HG02852 (cell line): ENCODE measurements around the gene USP26.
"Not testable (repeated sequence)": the region's sequence is repeated elsewhere in the genome, so short reads cannot be mapped to it uniquely, and the experiment has no call there.

Experiments
- ATAC-seq: cut with Tn5 transposase; IDR thresholded peaks from one replicate; pipeline ENCODE4 v1.9.1; 2021; ENCODE audit warnings: mild to moderate bottlenecking, moderate library complexity; ENCODE audit not compliant: unreplicated experiment

USP26 gene, protein sequence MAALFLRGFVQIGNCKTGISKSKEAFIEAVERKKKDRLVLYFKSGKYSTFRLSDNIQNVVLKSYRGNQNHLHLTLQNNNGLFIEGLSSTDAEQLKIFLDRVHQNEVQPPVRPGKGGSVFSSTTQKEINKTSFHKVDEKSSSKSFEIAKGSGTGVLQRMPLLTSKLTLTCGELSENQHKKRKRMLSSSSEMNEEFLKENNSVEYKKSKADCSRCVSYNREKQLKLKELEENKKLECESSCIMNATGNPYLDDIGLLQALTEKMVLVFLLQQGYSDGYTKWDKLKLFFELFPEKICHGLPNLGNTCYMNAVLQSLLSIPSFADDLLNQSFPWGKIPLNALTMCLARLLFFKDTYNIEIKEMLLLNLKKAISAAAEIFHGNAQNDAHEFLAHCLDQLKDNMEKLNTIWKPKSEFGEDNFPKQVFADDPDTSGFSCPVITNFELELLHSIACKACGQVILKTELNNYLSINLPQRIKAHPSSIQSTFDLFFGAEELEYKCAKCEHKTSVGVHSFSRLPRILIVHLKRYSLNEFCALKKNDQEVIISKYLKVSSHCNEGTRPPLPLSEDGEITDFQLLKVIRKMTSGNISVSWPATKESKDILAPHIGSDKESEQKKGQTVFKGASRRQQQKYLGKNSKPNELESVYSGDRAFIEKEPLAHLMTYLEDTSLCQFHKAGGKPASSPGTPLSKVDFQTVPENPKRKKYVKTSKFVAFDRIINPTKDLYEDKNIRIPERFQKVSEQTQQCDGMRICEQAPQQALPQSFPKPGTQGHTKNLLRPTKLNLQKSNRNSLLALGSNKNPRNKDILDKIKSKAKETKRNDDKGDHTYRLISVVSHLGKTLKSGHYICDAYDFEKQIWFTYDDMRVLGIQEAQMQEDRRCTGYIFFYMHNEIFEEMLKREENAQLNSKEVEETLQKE

GRCh38 chrX:133097031-133097430 is at the start of gene USP26:
Gene USP26, minus strand, starts transcription at chrX:133097109. Its CDS starts 68,889 bp downstream, at chrX:133028220.
- no peak for ATAC-seq

DNA sequence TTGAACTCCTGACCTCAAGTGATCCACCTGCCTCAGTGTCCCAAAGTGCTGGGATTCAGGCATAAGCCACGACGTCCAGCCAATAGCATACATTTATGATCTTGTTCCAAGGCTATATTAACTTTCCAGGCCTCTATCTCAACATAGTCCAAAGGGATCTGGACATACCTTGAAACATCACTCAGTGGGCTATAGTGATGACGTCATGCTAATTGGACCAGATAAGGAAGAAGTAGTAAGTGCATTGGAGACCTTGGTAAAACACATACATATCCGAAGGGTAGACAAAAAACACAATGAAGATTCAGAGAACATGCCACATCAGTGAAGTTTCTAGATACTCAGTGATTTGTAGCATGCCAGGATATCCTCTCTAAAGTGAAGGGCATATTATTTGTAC is 37.4 kb upstream of the USP26 start:
- ATAC-seq = no peak

- no peak for ATAC-seq
These were observed 23.5 kb upstream of the USP26 start for GRCh38 chrX:133120406-133120805.

- ATAC-seq = no peak
These were observed 2.7 kb downstream of the USP26 start for GRCh38 chrX:133094098-133094731.

DNA sequence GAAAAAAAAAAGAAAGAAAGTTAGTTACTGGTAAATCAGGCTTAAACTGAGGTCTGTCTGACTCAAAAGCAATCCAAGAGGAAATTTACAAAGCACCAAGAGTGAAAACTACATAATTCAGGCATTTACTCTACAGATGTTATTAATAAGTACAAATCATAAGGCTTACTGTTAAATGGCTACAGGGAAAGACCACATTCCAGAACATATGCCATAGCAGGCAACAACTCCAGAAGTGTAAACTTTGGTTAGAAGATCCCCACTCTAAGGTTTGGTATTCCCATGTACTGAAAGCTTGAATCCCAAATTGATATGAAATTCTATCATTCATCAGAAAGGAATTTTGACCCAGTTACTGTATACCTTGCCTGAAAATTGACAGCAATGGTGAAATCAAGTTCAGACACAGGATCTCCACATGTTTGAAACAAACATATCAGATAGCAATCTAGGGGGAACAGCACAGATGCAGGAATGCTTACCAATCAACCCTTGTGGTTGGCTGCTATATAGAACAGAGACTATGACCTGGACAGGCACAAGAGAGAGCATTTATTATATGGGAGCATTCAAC is 6.6 kb downstream of the USP26 start:
- ATAC-seq = no peak

DNA sequence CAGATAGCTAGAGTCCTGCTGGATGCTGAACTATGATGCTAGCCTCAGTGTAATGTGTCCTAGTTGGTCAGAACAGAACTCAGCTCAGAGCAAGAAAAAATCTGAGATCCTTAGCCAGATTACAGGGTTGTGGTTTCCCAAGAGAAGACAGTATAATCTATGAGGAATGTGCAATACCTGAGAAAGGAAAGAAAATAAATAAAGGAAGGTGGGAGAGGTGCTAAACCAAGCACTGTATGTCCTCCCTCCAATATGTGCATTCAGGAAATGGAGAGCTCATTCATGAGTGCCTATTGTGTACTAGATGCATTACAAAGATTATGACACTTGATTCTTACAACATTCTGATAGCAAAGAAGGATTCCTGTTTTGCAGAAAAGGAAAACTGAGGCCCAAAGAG is 7.5 kb downstream of the USP26 start:
- ATAC-seq = no peak

- ATAC-seq = no peak
These were observed 11.1 kb downstream of the USP26 start for GRCh38 chrX:133085785-133086184.

GRCh38 chrX:133085056-133085455 is 11.9 kb downstream of the USP26 start:
- ATAC-seq = not testable (repeated sequence)

DNA sequence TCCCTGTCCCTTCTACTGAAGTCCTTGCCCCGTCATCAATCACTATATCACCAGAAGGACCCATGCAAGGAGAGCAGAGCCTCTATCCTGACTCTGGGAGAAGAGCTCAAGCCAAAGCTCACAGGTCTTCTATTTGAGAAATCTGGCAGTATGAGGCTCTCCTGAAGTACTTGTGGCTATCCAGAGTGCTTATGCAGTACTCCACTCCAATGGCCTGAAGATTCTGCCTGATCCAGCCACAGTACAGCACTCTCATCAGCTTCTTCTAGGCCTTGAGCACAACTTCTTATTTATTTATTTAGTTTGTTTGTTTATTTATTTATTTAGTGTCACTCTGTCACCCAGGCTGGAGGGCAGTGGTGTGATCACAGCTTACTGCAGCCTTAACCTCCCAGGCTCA is 13.0 kb downstream of the USP26 start:
- no peak for ATAC-seq

GRCh38 chrX:133081990-133082389 is 14.9 kb downstream of the USP26 start:
- no peak for ATAC-seq

GRCh38 chrX:133077856-133078255 is 19.1 kb downstream of the USP26 start:
- ATAC-seq = not testable (repeated sequence)

GRCh38 chrX:133072566-133072965 is 24.3 kb downstream of the USP26 start:
- ATAC-seq = no peak

DNA sequence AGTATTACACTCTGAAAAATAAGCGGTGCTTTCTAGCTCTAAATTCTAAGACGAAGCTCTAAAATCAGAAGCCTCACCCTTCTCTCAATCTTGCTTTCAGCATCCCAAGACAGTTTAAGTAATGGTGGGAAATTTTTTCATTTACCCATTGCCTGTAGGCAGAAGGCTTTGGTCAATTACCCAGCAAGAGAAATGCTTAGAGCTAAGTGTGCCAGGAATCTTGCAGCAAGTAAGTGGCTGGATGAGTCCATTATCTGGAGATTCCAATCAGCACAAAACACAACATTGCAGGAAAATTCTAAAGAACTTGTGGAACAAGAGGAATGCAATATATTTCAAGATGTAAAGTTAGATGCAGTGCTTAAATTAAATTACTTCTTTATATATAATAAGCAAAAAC is 28.4 kb downstream of the USP26 start:
- ATAC-seq = no peak

- ATAC-seq = no peak
These were observed 40.6 kb downstream of the USP26 start for GRCh38 chrX:133056341-133056740.

GRCh38 chrX:133054761-133055405 is 42.0 kb downstream of the USP26 start:
- no peak for ATAC-seq

GRCh38 chrX:133053861-133054598 is 42.9 kb downstream of the USP26 start:
- ATAC-seq = no peak

DNA sequence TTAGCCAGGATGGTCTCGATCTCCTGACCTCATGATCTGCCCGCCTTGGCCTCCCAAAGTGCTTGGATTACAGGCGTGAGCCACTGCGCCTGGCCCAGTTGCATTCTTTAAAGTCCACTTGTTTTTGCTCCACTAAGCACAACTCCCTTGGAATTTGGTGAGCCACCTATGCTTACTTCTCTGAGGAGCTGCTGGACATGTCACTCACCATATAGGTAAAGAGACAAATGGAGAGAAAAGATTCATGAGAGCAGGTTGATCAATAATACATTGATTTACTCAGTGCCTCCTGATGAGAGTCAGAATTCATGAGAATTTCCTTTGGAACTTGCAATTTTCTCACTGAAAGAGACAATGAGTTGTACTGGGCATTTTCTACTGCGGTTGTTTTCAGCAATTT is 48.2 kb downstream of the USP26 start:
- no peak for ATAC-seq

DNA sequence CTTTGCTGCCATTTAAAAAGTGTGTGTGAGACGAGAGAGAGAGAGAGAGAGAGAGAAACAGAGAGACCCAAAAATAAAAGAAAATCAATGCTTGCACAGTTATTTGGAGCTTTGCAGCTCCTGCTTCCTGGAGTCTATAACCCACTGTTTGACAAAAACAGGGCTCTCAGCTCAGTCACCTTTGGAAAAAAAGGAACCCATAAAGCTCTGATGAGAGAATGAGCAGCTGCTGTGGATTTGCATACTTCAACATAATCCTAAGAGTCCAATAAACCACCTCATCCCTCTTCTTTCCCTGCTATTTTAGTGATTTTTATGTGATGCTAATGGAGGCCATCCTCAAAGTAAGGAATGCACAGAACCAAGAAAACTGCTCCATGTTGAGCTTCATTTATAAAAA is 50.3 kb downstream of the USP26 start:
- ATAC-seq = no peak

GRCh38 chrX:133045986-133046385 is 50.9 kb downstream of the USP26 start:
- ATAC-seq = no peak
